ENCODE data around the gene TFRC.

DNA sequence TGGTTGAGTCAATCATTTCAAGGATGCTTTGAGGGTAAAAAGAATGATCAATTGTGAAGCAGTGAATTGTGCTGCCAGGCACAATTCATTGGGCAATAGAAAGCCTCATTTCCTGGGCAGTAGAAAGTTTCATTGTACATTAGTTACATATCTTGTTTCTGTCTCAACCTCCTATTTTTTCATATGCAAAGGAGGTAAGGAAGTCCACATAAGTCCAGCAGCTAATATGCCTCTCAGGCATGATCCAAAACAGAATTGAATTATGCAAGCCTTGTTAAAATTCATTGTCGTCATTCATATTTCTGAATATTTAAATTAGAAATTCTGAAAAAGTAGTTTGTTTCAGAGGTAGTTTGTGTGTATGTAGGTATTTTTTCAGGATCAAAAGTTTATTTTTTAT is 65.8 kb downstream of the TFRC start:
- no peak for TF ChIP-seq GATA2 (IDR thresholded peaks at IDR 0.05; ENCODE audit: low read depth, low read length)
- TF ChIP-seq GATA3 (IDR thresholded peaks at IDR 0.05; ENCODE audit: low read depth, low read length): no peak
